A204.1 (cell line): ENCODE data around the gene TNXB.
"Not testable (repeated sequence)": the region's sequence is repeated elsewhere in the genome, so short reads cannot be mapped to it uniquely, and the experiment has no call there.

Source experiments
- FAIRE-seq: peaks from 2 replicates; lab custom pipeline; 2012; peaks lifted over from hg19 to GRCh38; lab: Jason Lieb, UNC

TNXB gene

DNA sequence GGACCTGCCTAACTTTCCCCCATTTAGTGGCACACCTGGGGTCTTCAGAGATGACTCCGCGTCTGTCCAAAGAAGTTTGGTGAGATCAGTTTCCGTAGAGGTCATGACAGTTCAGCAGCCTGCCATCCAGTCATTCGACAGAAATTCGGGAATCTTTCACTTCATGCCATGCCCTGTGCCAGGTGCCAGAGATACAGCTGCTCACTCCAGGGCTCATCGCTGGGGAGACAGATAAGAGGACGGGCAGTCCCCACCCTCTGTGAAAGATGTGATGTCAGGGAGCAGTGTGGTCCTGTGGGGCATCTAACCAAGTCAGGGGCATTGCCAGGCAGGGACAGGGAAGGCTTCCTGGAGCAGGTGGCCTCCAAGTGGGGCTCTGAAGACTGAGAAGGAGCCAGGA is 105.8 kb downstream of the TNXB start:
- FAIRE-seq, result not testable (repeated sequence)

- not testable (repeated sequence) for FAIRE-seq
These were observed 106.4 kb downstream of the TNXB start for GRCh38 chr6:32002546-32003268.

DNA sequence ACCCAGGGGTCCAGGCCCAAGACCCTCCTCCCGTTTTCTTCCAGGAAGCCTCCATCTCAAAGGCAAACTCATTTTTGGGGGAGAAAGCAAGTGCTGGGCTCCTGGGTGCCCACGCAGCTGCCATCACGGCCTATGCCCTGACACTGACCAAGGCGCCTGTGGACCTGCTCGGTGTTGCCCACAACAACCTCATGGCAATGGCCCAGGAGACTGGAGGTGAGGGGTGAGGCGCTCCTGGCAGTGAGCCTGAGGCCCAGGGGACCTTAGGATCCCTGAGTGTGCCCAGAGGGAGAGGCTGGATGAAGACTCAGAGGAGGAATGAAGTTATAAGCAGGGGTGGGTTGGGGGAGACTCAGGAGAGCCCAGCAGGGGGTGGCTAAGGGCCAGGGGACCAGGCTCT is 112.8 kb downstream of the TNXB start:
- not testable (repeated sequence) for FAIRE-seq

DNA sequence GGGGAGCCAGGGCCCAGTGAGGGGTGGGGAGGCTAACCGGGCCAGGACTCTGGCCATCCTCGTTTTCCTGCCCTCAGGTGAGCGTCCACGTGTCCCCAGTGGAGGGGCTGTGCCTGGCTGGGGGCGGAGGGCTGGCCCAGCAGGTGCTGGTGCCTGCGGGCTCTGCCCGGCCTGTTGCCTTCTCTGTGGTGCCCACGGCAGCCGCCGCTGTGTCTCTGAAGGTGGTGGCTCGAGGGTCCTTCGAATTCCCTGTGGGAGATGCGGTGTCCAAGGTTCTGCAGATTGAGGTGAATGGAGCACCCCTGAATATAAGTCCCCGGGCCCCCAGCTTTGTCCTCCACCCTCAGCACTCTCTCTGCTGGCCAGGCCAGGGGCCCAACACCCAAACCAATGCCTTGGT is 114.7 kb downstream of the TNXB start:
- FAIRE-seq, result not testable (repeated sequence)
